PFSK-1 (cell line): ENCODE data around the gene PHLDB3.

Source experiments
- FOXP2 ChIP-seq: optimal IDR thresholded peaks from 2 replicates; pipeline ENCODE3; 2011; ENCODE audit warnings: borderline replicate concordance, control low read depth, inconsistent platforms; ENCODE audit not compliant: insufficient read depth; ENCODE audit errors: extremely low read length, extremely low read depth
- POLR2AphosphoS5 ChIP-seq: IDR thresholded peaks from 2 replicates; pipeline ENCODE4 v1.6.1; 2012; ENCODE audit warnings: low read depth, mild to moderate bottlenecking, control low read depth, low read length, moderate library complexity
- SIN3A ChIP-seq: IDR thresholded peaks from 2 replicates; pipeline ENCODE4 v1.6.1; 2012; ENCODE audit warnings: mild to moderate bottlenecking, low read length, moderate library complexity, borderline replicate concordance; ENCODE audit not compliant: insufficient read depth
- TAF1 ChIP-seq: IDR thresholded peaks from 2 replicates; pipeline ENCODE4 v1.6.1; 2012; ENCODE audit warnings: low read length, control low read depth, borderline replicate concordance; ENCODE audit not compliant: insufficient read depth
- TF ChIP-seq, protein P1 (sequence below), 2 experiments: IDR thresholded peaks; 2 replicates each; pipeline versions ENCODE4 v1.6.1 to v1.8.0; 2011 to 2012; ENCODE audit warnings: low read depth in 2 of 2, low read length in 2 of 2, control low read depth in 1 of 2, inconsistent platforms in 1 of 2, mild to moderate bottlenecking in 1 of 2, moderate library complexity in 1 of 2; ENCODE audit not compliant: insufficient read depth in 1 of 2

DNA sequence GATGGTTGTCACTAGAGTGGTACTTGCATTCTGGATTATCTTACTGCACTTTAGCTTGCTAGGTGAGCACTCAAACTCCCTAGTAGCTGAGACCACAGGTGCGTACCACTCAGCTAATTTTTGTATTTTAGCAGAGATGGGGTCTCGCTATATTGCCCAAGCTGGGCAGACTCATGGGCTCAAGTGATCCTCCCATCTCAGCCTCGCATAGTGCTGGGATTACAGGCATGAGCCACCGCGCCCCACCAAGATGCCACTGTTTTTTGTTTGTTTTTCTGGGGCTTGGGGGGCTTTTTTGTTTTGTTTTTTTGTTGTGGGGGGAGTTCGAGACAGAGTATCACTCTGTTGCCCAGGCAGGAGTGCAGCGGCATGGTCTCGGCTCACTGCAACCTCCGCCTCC lies 56.9 kb downstream of the PHLDB3 start:
- TF ChIP-seq, protein P1, sequence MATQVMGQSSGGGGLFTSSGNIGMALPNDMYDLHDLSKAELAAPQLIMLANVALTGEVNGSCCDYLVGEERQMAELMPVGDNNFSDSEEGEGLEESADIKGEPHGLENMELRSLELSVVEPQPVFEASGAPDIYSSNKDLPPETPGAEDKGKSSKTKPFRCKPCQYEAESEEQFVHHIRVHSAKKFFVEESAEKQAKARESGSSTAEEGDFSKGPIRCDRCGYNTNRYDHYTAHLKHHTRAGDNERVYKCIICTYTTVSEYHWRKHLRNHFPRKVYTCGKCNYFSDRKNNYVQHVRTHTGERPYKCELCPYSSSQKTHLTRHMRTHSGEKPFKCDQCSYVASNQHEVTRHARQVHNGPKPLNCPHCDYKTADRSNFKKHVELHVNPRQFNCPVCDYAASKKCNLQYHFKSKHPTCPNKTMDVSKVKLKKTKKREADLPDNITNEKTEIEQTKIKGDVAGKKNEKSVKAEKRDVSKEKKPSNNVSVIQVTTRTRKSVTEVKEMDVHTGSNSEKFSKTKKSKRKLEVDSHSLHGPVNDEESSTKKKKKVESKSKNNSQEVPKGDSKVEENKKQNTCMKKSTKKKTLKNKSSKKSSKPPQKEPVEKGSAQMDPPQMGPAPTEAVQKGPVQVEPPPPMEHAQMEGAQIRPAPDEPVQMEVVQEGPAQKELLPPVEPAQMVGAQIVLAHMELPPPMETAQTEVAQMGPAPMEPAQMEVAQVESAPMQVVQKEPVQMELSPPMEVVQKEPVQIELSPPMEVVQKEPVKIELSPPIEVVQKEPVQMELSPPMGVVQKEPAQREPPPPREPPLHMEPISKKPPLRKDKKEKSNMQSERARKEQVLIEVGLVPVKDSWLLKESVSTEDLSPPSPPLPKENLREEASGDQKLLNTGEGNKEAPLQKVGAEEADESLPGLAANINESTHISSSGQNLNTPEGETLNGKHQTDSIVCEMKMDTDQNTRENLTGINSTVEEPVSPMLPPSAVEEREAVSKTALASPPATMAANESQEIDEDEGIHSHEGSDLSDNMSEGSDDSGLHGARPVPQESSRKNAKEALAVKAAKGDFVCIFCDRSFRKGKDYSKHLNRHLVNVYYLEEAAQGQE (IDR thresholded peaks at IDR 0.05; ENCODE audit: insufficient read depth in 1 of 2, low read depth in 2 of 2, low read length in 2 of 2) = no peak
- TF ChIP-seq SIN3A = no peak
- TF ChIP-seq TAF1 = no peak
- TF ChIP-seq POLR2AphosphoS5 = no peak
- TF ChIP-seq FOXP2 = no peak
